ENCODE results near the gene AGMO.

AGMO gene

DNA sequence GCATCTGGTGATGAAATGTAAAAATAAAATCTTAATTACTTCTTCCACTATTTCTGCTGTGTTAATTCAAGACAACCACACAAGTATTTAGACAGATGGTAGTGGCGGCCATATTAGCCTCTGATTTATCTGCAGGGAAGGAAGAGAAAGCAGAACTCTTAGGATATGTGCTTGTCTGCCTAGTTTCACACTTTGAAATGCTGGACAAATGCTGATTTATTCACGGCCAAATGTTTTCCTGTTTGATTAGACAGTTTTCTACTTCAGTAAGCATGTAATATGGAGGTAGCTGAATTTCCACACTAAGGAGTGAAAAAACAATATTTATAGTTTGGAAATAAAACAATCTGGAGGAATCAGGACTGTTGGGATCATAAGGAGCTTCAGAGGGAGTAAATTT lies 158.1 kb downstream of the AGMO start:
- Histone ChIP-seq H3K9ac (ENCODE audit: low read length) (no peak overlapping the region), H2AFZ (ENCODE audit: low read depth, low read length) (no peak overlapping the region), H3K27ac (ENCODE audit: low read length) (no peak overlapping the region), H3K4me2 (ENCODE audit: low read length) (no peak overlapping the region), H4K20me1 (ENCODE audit: insufficient read depth, low read length) (no peaks in the 10 kb centered on the region), H3K9me3 (ENCODE audit: insufficient read depth, low read length) (no peaks in the 10 kb centered on the region), H3K36me3 (replicated peaks; ENCODE audit: low read depth, low read length) (no peaks in the 10 kb centered on the region), H3K27me3 (ENCODE audit: low read depth, low read length) (no peaks in the 10 kb centered on the region), H3K4me1 (ENCODE audit: low read length) (no peaks in the 10 kb centered on the region), H3K79me2 (ENCODE audit: low read length) (no peaks in the 10 kb centered on the region), H3K4me3 (ENCODE audit: low read length) (no peak overlapping the region)
- TF ChIP-seq, protein P1, sequence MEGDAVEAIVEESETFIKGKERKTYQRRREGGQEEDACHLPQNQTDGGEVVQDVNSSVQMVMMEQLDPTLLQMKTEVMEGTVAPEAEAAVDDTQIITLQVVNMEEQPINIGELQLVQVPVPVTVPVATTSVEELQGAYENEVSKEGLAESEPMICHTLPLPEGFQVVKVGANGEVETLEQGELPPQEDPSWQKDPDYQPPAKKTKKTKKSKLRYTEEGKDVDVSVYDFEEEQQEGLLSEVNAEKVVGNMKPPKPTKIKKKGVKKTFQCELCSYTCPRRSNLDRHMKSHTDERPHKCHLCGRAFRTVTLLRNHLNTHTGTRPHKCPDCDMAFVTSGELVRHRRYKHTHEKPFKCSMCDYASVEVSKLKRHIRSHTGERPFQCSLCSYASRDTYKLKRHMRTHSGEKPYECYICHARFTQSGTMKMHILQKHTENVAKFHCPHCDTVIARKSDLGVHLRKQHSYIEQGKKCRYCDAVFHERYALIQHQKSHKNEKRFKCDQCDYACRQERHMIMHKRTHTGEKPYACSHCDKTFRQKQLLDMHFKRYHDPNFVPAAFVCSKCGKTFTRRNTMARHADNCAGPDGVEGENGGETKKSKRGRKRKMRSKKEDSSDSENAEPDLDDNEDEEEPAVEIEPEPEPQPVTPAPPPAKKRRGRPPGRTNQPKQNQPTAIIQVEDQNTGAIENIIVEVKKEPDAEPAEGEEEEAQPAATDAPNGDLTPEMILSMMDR (IDR thresholded peaks at IDR 0.05; ENCODE audit: low read depth, low read length), result no peak
- TF ChIP-seq EZH2phosphoT487 (IDR thresholded peaks at IDR 0.05; ENCODE audit: low read depth), result no peak

DNA sequence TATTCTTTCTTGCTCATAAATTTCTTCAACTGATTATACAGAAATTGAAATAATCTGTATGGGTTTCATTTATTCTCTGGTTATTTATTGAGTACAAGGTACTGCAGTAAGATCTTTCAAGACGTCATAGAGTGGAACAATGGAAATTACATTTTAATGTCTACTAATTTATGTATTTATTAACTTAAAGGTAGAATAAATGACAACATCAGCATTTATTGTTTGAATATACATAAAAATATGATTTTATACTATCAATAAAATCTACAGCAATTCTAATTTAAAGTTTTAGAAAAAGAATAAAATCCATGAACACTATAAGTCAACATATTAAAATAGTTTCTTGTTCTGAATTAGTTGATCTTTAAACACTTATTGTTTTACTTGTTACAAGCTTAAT lies 158.5 kb downstream of the AGMO start:
- Histone ChIP-seq H3K4me3 (ENCODE audit: low read length) (no peak overlapping the region), H2AFZ (ENCODE audit: low read depth, low read length) (no peak overlapping the region), H3K4me1 (ENCODE audit: low read length) (peaks cover 3% of the 10 kb centered on the region; the same call in 1 of the 2 replicates), H3K9ac (ENCODE audit: low read length) (no peak overlapping the region), H3K4me2 (ENCODE audit: low read length) (no peak overlapping the region), H3K9me3 (ENCODE audit: insufficient read depth, low read length) (no peaks in the 10 kb centered on the region), H4K20me1 (ENCODE audit: insufficient read depth, low read length) (no peaks in the 10 kb centered on the region), H3K79me2 (ENCODE audit: low read length) (no peaks in the 10 kb centered on the region), H3K36me3 (replicated peaks; ENCODE audit: low read depth, low read length) (no peaks in the 10 kb centered on the region), H3K27me3 (ENCODE audit: low read depth, low read length) (no peaks in the 10 kb centered on the region), H3K27ac (ENCODE audit: low read length) (no peak overlapping the region)
- TF ChIP-seq, protein P1 (IDR thresholded peaks at IDR 0.05; ENCODE audit: low read depth, low read length), result no peak
- TF ChIP-seq EZH2phosphoT487 (IDR thresholded peaks at IDR 0.05; ENCODE audit: low read depth), result no peak

- TF ChIP-seq EZH2phosphoT487 (IDR thresholded peaks at IDR 0.05; ENCODE audit: low read depth), result no peak
- TF ChIP-seq, protein P1 (IDR thresholded peaks at IDR 0.05; ENCODE audit: low read depth, low read length), result no peak
- Histone ChIP-seq H3K4me1 (ENCODE audit: low read length) (peaks cover 7% of the 10 kb centered on the region), H3K9ac (ENCODE audit: low read length) (no peak overlapping the region), H2AFZ (ENCODE audit: low read depth, low read length) (no peak overlapping the region), H4K20me1 (ENCODE audit: insufficient read depth, low read length) (no peaks in the 10 kb centered on the region), H3K27ac (ENCODE audit: low read length) (no peak overlapping the region), H3K4me3 (ENCODE audit: low read length) (no peak overlapping the region), H3K79me2 (ENCODE audit: low read length) (no peaks in the 10 kb centered on the region), H3K27me3 (ENCODE audit: low read depth, low read length) (no peaks in the 10 kb centered on the region), H3K36me3 (replicated peaks; ENCODE audit: low read depth, low read length) (no peaks in the 10 kb centered on the region), H3K9me3 (ENCODE audit: insufficient read depth, low read length) (no peaks in the 10 kb centered on the region), H3K4me2 (ENCODE audit: low read length) (no peak overlapping the region)
Measured at GRCh38 chr7:15402436-15403136, 159.2 kb downstream of the AGMO start.

GRCh38 chr7:15400440-15400839 lies 161.4 kb downstream of the AGMO start:
- no peaks in the 10 kb centered on the region for H3K79me2 ChIP-seq (ENCODE audit: low read length)
- no peaks in the 10 kb centered on the region for H4K20me1 ChIP-seq (ENCODE audit: insufficient read depth, low read length)
- no peak overlapping the region for H3K9ac ChIP-seq (ENCODE audit: low read length)
- H3K9me3 ChIP-seq (ENCODE audit: insufficient read depth, low read length), result no peaks in the 10 kb centered on the region
- H3K4me1 ChIP-seq (ENCODE audit: low read length), result peaks cover 7% of the 10 kb centered on the region
- H3K4me2 ChIP-seq (ENCODE audit: low read length), result no peak overlapping the region
- TF ChIP-seq, protein P1 (IDR thresholded peaks at IDR 0.05; ENCODE audit: low read depth, low read length), result no peak
- TF ChIP-seq EZH2phosphoT487 (IDR thresholded peaks at IDR 0.05; ENCODE audit: low read depth), result no peak
- H2AFZ ChIP-seq (ENCODE audit: low read depth, low read length), result no peak overlapping the region
- no peaks in the 10 kb centered on the region for H3K36me3 ChIP-seq (replicated peaks; ENCODE audit: low read depth, low read length)
- no peak overlapping the region for H3K4me3 ChIP-seq (ENCODE audit: low read length)
- H3K27me3 ChIP-seq (ENCODE audit: low read depth, low read length), result no peaks in the 10 kb centered on the region
- H3K27ac ChIP-seq (ENCODE audit: low read length), result no peak overlapping the region

Data from OCI-LY3 (cell line).